ENCODE measurements around the gene DSCAML1. TPM values are rescaled to one million over a fixed set of nuclear protein-coding genes. Genes with fewer than 3 reads are reported as not detected.

The DSCAML1 gene
- total RNA-seq, 1 donor from 2014 or later, result 0.09 TPM

GRCh38 chr11:117620086-117620485, 176.9 kb downstream of the DSCAML1 start:
- Mint-ChIP-seq H3K36me3 (ENCODE audit: low read depth) (no peaks in the 10 kb centered on the region), H3K27me3 (ENCODE audit: low read depth) (peaks cover 1% of the 10 kb centered on the region), H3K27ac (ENCODE audit: unreplicated experiment) (no peak overlapping the region), H3K4me3 (no peak overlapping the region), H3K9me3 (peaks cover 3% of the 10 kb centered on the region), H3K4me1 (no peaks in the 10 kb centered on the region)
- no peak for DNase-seq (ENCODE audit: low read depth, low spot score)
- no peak for TF ChIP-seq CTCF (conservative IDR thresholded peaks at IDR 0.05)

GRCh38 chr11:117619661-117620060, 177.4 kb downstream of the DSCAML1 start:
- H3K36me3 Mint-ChIP-seq (ENCODE audit: low read depth), result no peaks in the 10 kb centered on the region
- H3K9me3 Mint-ChIP-seq, result peaks cover 3% of the 10 kb centered on the region
- no peak overlapping the region for H3K4me3 Mint-ChIP-seq
- DNase-seq (ENCODE audit: low read depth, low spot score), result no peak
- no peak overlapping the region for H3K27ac Mint-ChIP-seq (ENCODE audit: unreplicated experiment)
- TF ChIP-seq CTCF (conservative IDR thresholded peaks at IDR 0.05), result no peak
- peaks cover 6% of the 10 kb centered on the region for H3K27me3 Mint-ChIP-seq (ENCODE audit: low read depth)
- H3K4me1 Mint-ChIP-seq, result no peaks in the 10 kb centered on the region

- H3K4me1 Mint-ChIP-seq, result no peaks in the 10 kb centered on the region
- peak; percentile 17 for TF ChIP-seq CTCF (conservative IDR thresholded peaks at IDR 0.05)
- H3K27ac Mint-ChIP-seq (ENCODE audit: unreplicated experiment), result peak overlapping the region; percentile 62
- peaks cover 13% of the 10 kb centered on the region for H3K27me3 Mint-ChIP-seq (ENCODE audit: low read depth)
- H3K9me3 Mint-ChIP-seq, result peaks cover 3% of the 10 kb centered on the region
- H3K36me3 Mint-ChIP-seq (ENCODE audit: low read depth), result no peaks in the 10 kb centered on the region
- DNase-seq (ENCODE audit: low read depth, low spot score), result no peak
- H3K4me3 Mint-ChIP-seq, result no peak overlapping the region
Measured at GRCh38 chr11:117618982-117619355, 178.0 kb downstream of the DSCAML1 start.

GRCh38 chr11:117618302-117618981, 178.6 kb downstream of the DSCAML1 start:
- DNase-seq (ENCODE audit: low read depth, low spot score), result no peak
- H3K9me3 Mint-ChIP-seq, result peaks cover 3% of the 10 kb centered on the region
- no peaks in the 10 kb centered on the region for H3K36me3 Mint-ChIP-seq (ENCODE audit: low read depth)
- H3K27me3 Mint-ChIP-seq (ENCODE audit: low read depth), result peaks cover 15% of the 10 kb centered on the region
- no peaks in the 10 kb centered on the region for H3K4me1 Mint-ChIP-seq
- no peak overlapping the region for H3K27ac Mint-ChIP-seq (ENCODE audit: unreplicated experiment)
- H3K4me3 Mint-ChIP-seq, result no peak overlapping the region
- TF ChIP-seq CTCF (conservative IDR thresholded peaks at IDR 0.05), result no peak

- no peak overlapping the region for H3K27ac Mint-ChIP-seq (ENCODE audit: unreplicated experiment)
- no peaks in the 10 kb centered on the region for H3K36me3 Mint-ChIP-seq (ENCODE audit: low read depth)
- no peak overlapping the region for H3K4me3 Mint-ChIP-seq
- DNase-seq (ENCODE audit: low read depth, low spot score), result no peak
- peaks cover 29% of the 10 kb centered on the region for H3K27me3 Mint-ChIP-seq (ENCODE audit: low read depth)
- no peaks in the 10 kb centered on the region for H3K4me1 Mint-ChIP-seq
- H3K9me3 Mint-ChIP-seq, result peaks cover 3% of the 10 kb centered on the region
- no peak for TF ChIP-seq CTCF (conservative IDR thresholded peaks at IDR 0.05)
Measured at GRCh38 chr11:117616979-117617378, 180.0 kb downstream of the DSCAML1 start.

All from neural crest cell (in vitro differentiated cells).